Stimulated activated CD4-positive, alpha-beta T cell treated with anti-CD3 and anti-CD28 coated beads, Interleukin-2, amount 100 ng/mL, for 24 hours (primary cell): ENCODE data around the gene SOCS7.

Source experiments
- DNase-seq, 2 donors: peaks; one replicate each; pipeline ENCODE4 v3.0.0-alpha.2; 2020

Gene SOCS7

GRCh38 chr17:38442548-38442947 lies 90.9 kb downstream of the SOCS7 start:
- no peak for DNase-seq

- no peak for DNase-seq
These were observed 91.8 kb downstream of the SOCS7 start for GRCh38 chr17:38443356-38444031.

- DNase-seq, result peak; percentile 66 to 70
These were observed 92.5 kb downstream of the SOCS7 start for GRCh38 chr17:38444151-38444550.

- DNase-seq, result no peak
These were observed 96.0 kb downstream of the SOCS7 start for GRCh38 chr17:38447502-38448085.

GRCh38 chr17:38448208-38448771 lies 96.6 kb downstream of the SOCS7 start:
- DNase-seq, result no peak

GRCh38 chr17:38449364-38449763 lies 97.7 kb downstream of the SOCS7 start:
- no peak for DNase-seq

GRCh38 chr17:38450557-38451029 lies 98.9 kb downstream of the SOCS7 start:
- DNase-seq, result no peak

GRCh38 chr17:38451030-38451839 lies 99.6 kb downstream of the SOCS7 start:
- DNase-seq, result no peak

- no peak for DNase-seq
These were observed 100.3 kb downstream of the SOCS7 start for GRCh38 chr17:38451840-38452529.

- DNase-seq, result no peak
These were observed 101.1 kb downstream of the SOCS7 start for GRCh38 chr17:38452719-38453118.

- peak in 1 of 2 donors; percentile 10 for DNase-seq
These were observed 102.3 kb downstream of the SOCS7 start for GRCh38 chr17:38453951-38454421.

- DNase-seq, result no peak
These were observed 102.9 kb downstream of the SOCS7 start for GRCh38 chr17:38454532-38454931.
